ENCODE results near the gene CXCR4. TPM values are rescaled to one million over a fixed set of nuclear protein-coding genes. Genes with fewer than 3 reads are reported as not detected.

The CXCR4 gene
- polyA plus RNA-seq, 1 donor from 2014 or later, result 0.50 TPM

GRCh38 chr2:136133176-136133575 is 15.2 kb upstream of the CXCR4 start:
- Histone ChIP-seq H3K27me3 (ENCODE audit: insufficient read depth, low read depth, low read length) (no peaks in the 10 kb centered on the region), H3K27ac (ENCODE audit: low read length) (no peak overlapping the region), H2AFZ (ENCODE audit: low read depth, low read length) (no peak overlapping the region), H3K9me3 (ENCODE audit: low read length) (no peaks in the 10 kb centered on the region), H3F3A (ENCODE audit: insufficient read depth, low read length, poor library complexity, severe bottlenecking) (no peaks in the 10 kb centered on the region), H3K36me3 (ENCODE audit: insufficient read depth, low read length) (no peaks in the 10 kb centered on the region), H3K4me2 (ENCODE audit: low read length) (no peak overlapping the region), H3K4me3 (ENCODE audit: low read length) (no peak overlapping the region), H3K9ac (ENCODE audit: low read length) (no peak overlapping the region), H4K20me1 (ENCODE audit: insufficient read depth) (no peaks in the 10 kb centered on the region), H3K79me2 (replicated peaks; ENCODE audit: insufficient read depth, low read length) (no peaks in the 10 kb centered on the region), H3K9me2 (ENCODE audit: insufficient read depth, low read length) (no peaks in the 10 kb centered on the region)
- TF ChIP-seq SMC3 (conservative IDR thresholded peaks at IDR 0.05; ENCODE audit: poor library complexity) (no peak), POLR2AphosphoS5 (IDR thresholded peaks at IDR 0.05) (no peak), MXI1 (conservative IDR thresholded peaks at IDR 0.05; ENCODE audit: poor library complexity, severe bottlenecking) (no peak), RAD21 (conservative IDR thresholded peaks at IDR 0.05) (no peak), REST (IDR thresholded peaks at IDR 0.05; ENCODE audit: borderline replicate concordance) (no peak), EZH2 (IDR thresholded peaks at IDR 0.05; ENCODE audit: borderline replicate concordance, insufficient read depth, low read length, poor library complexity, severe bottlenecking) (no peak), EP300 (conservative IDR thresholded peaks at IDR 0.05; ENCODE audit: poor library complexity, severe bottlenecking) (no peak), CTCF (IDR thresholded peaks at IDR 0.05; ENCODE audit: poor library complexity, severe bottlenecking) (no peak), TAF1 (IDR thresholded peaks at IDR 0.05; ENCODE audit: low read depth) (no peak)

GRCh38 chr2:136132825-136133155 is 14.8 kb upstream of the CXCR4 start:
- Histone ChIP-seq H3K9ac (ENCODE audit: low read length) (no peak overlapping the region), H3K4me3 (ENCODE audit: low read length) (no peak overlapping the region), H3K79me2 (replicated peaks; ENCODE audit: insufficient read depth, low read length) (no peaks in the 10 kb centered on the region), H3F3A (ENCODE audit: insufficient read depth, low read length, poor library complexity, severe bottlenecking) (no peaks in the 10 kb centered on the region), H3K36me3 (ENCODE audit: insufficient read depth, low read length) (no peaks in the 10 kb centered on the region), H3K4me2 (ENCODE audit: low read length) (no peak overlapping the region), H3K9me3 (ENCODE audit: low read length) (no peaks in the 10 kb centered on the region), H3K27ac (ENCODE audit: low read length) (no peak overlapping the region), H4K20me1 (ENCODE audit: insufficient read depth) (no peaks in the 10 kb centered on the region), H3K27me3 (ENCODE audit: insufficient read depth, low read depth, low read length) (no peaks in the 10 kb centered on the region), H2AFZ (ENCODE audit: low read depth, low read length) (no peak overlapping the region), H3K9me2 (ENCODE audit: insufficient read depth, low read length) (no peaks in the 10 kb centered on the region)
- no peak for TF ChIP-seq EP300 (conservative IDR thresholded peaks at IDR 0.05; ENCODE audit: poor library complexity, severe bottlenecking)
- TF ChIP-seq REST (IDR thresholded peaks at IDR 0.05; ENCODE audit: borderline replicate concordance), result no peak
